HepG2 (cell line): ENCODE measurements around the gene RBMS2. TPM values are rescaled to one million over a fixed set of nuclear protein-coding genes. Genes with fewer than 3 reads are reported as not detected.
A peak's percentile ranks its signal among the peaks of the same experiment; 100 is the strongest.

Experiments used
- ATF3 ChIP-seq: sonication (generic); formaldehyde crosslinking; IDR thresholded peaks from 2 replicates; pipeline ENCODE4 v1.4.0; 2020; ENCODE audit warnings: missing genetic modification reagents
- CCAR2 ChIP-seq: fragments of 200-400 bp; formaldehyde crosslinking; optimal IDR thresholded peaks from 2 replicates; pipeline ENCODE3; 2018; ENCODE audit warnings: low read depth, mild to moderate bottlenecking, low read length, moderate library complexity
- CHD4 ChIP-seq: fragments of 200-600 bp; sonication (generic); IDR thresholded peaks from 2 replicates; pipeline ENCODE4 v1.7.0; 2017; ENCODE audit warnings: mild to moderate bottlenecking, low read length, borderline replicate concordance
- FOXP4 ChIP-seq: sonication (generic); formaldehyde crosslinking; IDR thresholded peaks from 2 replicates; pipeline ENCODE4 v1.4.0; 2020; ENCODE audit warnings: missing genetic modification reagents
- HIVEP1 ChIP-seq: sonication (generic); formaldehyde crosslinking; IDR thresholded peaks from 2 replicates; pipeline ENCODE4 v1.4.0; 2020; ENCODE audit warnings: mild to moderate bottlenecking, missing genetic modification reagents
- KMT2B ChIP-seq: IDR thresholded peaks from 2 replicates; pipeline ENCODE4 v1.6.1; 2016; ENCODE audit warnings: missing genetic modification reagents, missing compliant biosample characterization
- NFE2 ChIP-seq: sonication (generic); formaldehyde crosslinking; IDR thresholded peaks from 2 replicates; pipeline ENCODE4 v1.4.0; 2020; ENCODE audit warnings: missing genetic modification reagents
- NR0B2 ChIP-seq: sonication (generic); formaldehyde crosslinking; IDR thresholded peaks from 2 replicates; pipeline ENCODE4 v1.4.0; 2020; ENCODE audit warnings: mild to moderate bottlenecking, missing genetic modification reagents
- PAWR ChIP-seq: sonication (generic); formaldehyde crosslinking; IDR thresholded peaks from 2 replicates; pipeline ENCODE4 v1.4.0; 2020; ENCODE audit warnings: missing genetic modification reagents, mild to moderate bottlenecking, borderline replicate concordance
- RFXAP ChIP-seq: sonication (generic); formaldehyde crosslinking; IDR thresholded peaks from 2 replicates; pipeline ENCODE4 v1.4.0; 2020; ENCODE audit warnings: missing genetic modification reagents, borderline replicate concordance
- SALL1 ChIP-seq: sonication (generic); formaldehyde crosslinking; IDR thresholded peaks from 2 replicates; pipeline ENCODE4 v1.8.0; 2022; ENCODE audit warnings: mild to moderate bottlenecking, missing genetic modification reagents
- SRSF9 ChIP-seq: fragments of 200-400 bp; formaldehyde crosslinking; IDR thresholded peaks from 2 replicates; pipeline ENCODE4 v1.6.1; 2018; ENCODE audit warnings: borderline replicate concordance, mild to moderate bottlenecking, low read depth, low read length; ENCODE audit not compliant: insufficient read depth, poor library complexity, severe bottlenecking
- THAP9 ChIP-seq: sonication (generic); formaldehyde crosslinking; IDR thresholded peaks from 2 replicates; pipeline ENCODE4; 2020; ENCODE audit warnings: missing genetic modification reagents, mild to moderate bottlenecking, borderline replicate concordance
- U2AF1 ChIP-seq: fragments of 200-400 bp; formaldehyde crosslinking; optimal IDR thresholded peaks from 2 replicates; pipeline ENCODE3; 2017; ENCODE audit warnings: mild to moderate bottlenecking, low read depth, low read length
- ZNF138 ChIP-seq: sonication (generic); formaldehyde crosslinking; IDR thresholded peaks from 2 replicates; pipeline ENCODE4 v1.5.0; 2020; ENCODE audit warnings: mild to moderate bottlenecking, low read depth, missing genetic modification reagents
- ZNF292 ChIP-seq: sonication (generic); formaldehyde crosslinking; IDR thresholded peaks from 2 replicates; pipeline ENCODE4 v1.8.1; 2022; ENCODE audit warnings: mild to moderate bottlenecking, low read depth, missing genetic modification reagents, borderline replicate concordance
- ZNF484 ChIP-seq: sonication (generic); formaldehyde crosslinking; IDR thresholded peaks from 2 replicates; pipeline ENCODE4 v1.5.1; 2020; ENCODE audit warnings: mild to moderate bottlenecking, low read depth, missing genetic modification reagents, borderline replicate concordance
- ZNF496 ChIP-seq: sonication (generic); formaldehyde crosslinking; IDR thresholded peaks from 2 replicates; pipeline ENCODE4 v1.8.1; 2023; ENCODE audit warnings: mild to moderate bottlenecking, moderate library complexity, missing genetic modification reagents; ENCODE audit not compliant: insufficient replicate concordance
- polyA plus RNA-seq, 8 experiments: library from polyadenylated mRNA; depleted of rRNA in 3 of 8; stranded (reverse) in 7 of 8; unstranded in 1 of 8; fragments of >200 nt; fragmentation: Illumina TruSeq in 4 of 8; extraction: Trizol in 4 of 8; gene quantifications; 2 replicates each; pipeline versions ENCODE4 v1.2.1 to v1.2.3, GENCODE V29; 2011 to 2016; ENCODE audit warnings: low read depth in 4 of 8, missing spikeins in 1 of 8, mixed read lengths in 1 of 8; ENCODE audit not compliant: insufficient read depth in 1 of 8
- total RNA-seq, 5 experiments: library from RNA; depleted of rRNA; stranded (reverse); fragments of >200 nt; fragmentation: Illumina TruSeq; extraction: Trizol; gene quantifications; 2 replicates each; pipeline ENCODE4 v1.2.3, GENCODE V29; 2016; ENCODE audit warnings: low read depth in 1 of 5

The RBMS2 gene
- total and polyA plus RNA-seq, 2 of the 13 experiments (the other 11 are each of a cell fraction or from before 2014, with no cell fraction given): 0.53 to 7.4 TPM

- TF ChIP-seq HIVEP1 (CRISPR knock-in tag): peak; percentile 93
- TF ChIP-seq ZNF484 (CRISPR knock-in tag): no peak
- TF ChIP-seq THAP9 (CRISPR knock-in tag): peak; percentile 60
- TF ChIP-seq KMT2B (CRISPR knock-in tag): peak; percentile 70; the same call in 1 of the 2 replicates
- peak; percentile 16; the same call in 1 of the 2 replicates for TF ChIP-seq ATF3 (CRISPR knock-in tag)
- no peak for TF ChIP-seq ZNF496 (CRISPR knock-in tag)
- TF ChIP-seq FOXP4 (CRISPR knock-in tag): peak; percentile 70
- TF ChIP-seq NR0B2 (CRISPR knock-in tag): peak; percentile 94
- peak; percentile 93 for TF ChIP-seq SALL1
- no peak for TF ChIP-seq SRSF9
- TF ChIP-seq U2AF1: no peak
- no peak for TF ChIP-seq ZNF138 (CRISPR knock-in tag)
- no peak for TF ChIP-seq PAWR (CRISPR knock-in tag)
- TF ChIP-seq NFE2 (CRISPR knock-in tag): 0 out of 2 replicates have a peak, but pooled peaks have one; percentile 35
- no peak for TF ChIP-seq CHD4
- TF ChIP-seq CCAR2: no peak
- TF ChIP-seq RFXAP (CRISPR knock-in tag): peak; percentile 86
- no peak for TF ChIP-seq ZNF292 (CRISPR knock-in tag)
Observed at GRCh38 chr12:56488041-56488955, 33.3 kb upstream of the RBMS2 start, which contains the start of gene GLS2 (continued).
